Brain microvascular endothelial cell (primary cell): ENCODE data around the gene RABGGTA.

Experiments
- DNase-seq: peaks from one replicate; pipeline ENCODE4 v3.0.0-alpha.2; 2020
- H3K27ac ChIP-seq: fragments of 250-450 bp; sonication (Bioruptor Pico); 2 replicates; pipeline ENCODE4 v1.5.1; 2020; ENCODE audit warnings: mild to moderate bottlenecking, moderate library complexity
- H3K27me3 ChIP-seq: fragments of 250-450 bp; sonication (Bioruptor Pico); replicated peaks from 2 replicates; pipeline ENCODE4 v1.5.1; 2020; ENCODE audit warnings: mild to moderate bottlenecking
- H3K36me3 ChIP-seq: fragments of 250-450 bp; sonication (Bioruptor Pico); replicated peaks from 2 replicates; pipeline ENCODE4 v1.5.1; 2020; ENCODE audit warnings: mild to moderate bottlenecking
- H3K4me3 ChIP-seq: 2 replicates; pipeline ENCODE4 v1.5.1; 2011; ENCODE audit warnings: low read depth, mild to moderate bottlenecking, control low read depth, low read length, moderate library complexity
- in situ Hi-C: cut with HindIII; loops from 2 replicates; pipeline ENCODE4 v1.10.0; 2017; ENCODE audit warnings: low sequenced_read_pairs, low pct_ligation_motif_present
- TF ChIP-seq, protein P1 (sequence below): IDR thresholded peaks from 2 replicates; pipeline ENCODE4 v1.5.1; 2011; ENCODE audit warnings: low read depth, mild to moderate bottlenecking, moderate library complexity, low read length, control low read depth, inconsistent platforms; ENCODE audit errors: missing control alignments

The RABGGTA gene

DNA sequence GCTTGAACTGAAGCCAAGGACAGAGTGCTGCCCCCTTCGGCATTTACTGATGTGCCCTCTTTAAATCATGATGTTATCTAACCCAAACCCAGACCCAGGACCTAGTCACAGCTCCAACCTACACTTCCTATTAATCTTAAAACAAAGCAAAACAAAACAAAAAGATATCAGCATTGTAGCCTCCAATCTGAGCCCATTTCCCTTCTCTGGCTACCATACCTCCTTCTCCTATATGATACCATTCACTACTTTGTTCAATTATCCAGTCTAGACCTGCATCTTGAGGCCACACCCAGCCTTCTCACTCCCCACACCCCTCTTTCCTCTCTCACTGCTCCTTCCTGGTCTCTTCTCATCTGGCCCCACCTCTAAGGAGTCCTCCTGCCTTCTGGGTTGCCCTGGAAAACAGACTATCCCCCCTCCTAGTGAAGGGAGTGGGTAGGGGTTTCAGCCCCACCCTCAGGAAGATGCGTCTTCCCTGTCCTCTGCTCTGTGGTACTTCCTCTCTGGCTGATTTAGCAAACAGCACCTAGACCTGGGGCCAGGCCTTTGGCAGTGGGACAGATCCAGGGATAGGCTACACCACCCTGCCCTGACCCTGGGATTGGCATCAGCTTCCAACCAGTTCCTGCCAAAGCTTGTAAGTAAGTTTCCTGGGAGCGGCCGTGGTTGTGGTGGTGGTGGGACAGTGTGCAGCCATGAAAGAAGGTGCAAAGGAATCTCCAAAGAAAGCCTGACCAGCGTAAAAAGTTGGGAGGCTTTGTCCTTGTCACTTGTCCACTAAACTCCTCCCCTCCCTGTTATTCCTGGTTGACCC is 43.2 kb upstream of the RABGGTA start:
- no peak overlapping the region for H3K4me3 ChIP-seq
- H3K27ac ChIP-seq: no peak overlapping the region
- H3K36me3 ChIP-seq: no peaks in the 10 kb centered on the region
- no peak for DNase-seq
- TF ChIP-seq, protein P1, sequence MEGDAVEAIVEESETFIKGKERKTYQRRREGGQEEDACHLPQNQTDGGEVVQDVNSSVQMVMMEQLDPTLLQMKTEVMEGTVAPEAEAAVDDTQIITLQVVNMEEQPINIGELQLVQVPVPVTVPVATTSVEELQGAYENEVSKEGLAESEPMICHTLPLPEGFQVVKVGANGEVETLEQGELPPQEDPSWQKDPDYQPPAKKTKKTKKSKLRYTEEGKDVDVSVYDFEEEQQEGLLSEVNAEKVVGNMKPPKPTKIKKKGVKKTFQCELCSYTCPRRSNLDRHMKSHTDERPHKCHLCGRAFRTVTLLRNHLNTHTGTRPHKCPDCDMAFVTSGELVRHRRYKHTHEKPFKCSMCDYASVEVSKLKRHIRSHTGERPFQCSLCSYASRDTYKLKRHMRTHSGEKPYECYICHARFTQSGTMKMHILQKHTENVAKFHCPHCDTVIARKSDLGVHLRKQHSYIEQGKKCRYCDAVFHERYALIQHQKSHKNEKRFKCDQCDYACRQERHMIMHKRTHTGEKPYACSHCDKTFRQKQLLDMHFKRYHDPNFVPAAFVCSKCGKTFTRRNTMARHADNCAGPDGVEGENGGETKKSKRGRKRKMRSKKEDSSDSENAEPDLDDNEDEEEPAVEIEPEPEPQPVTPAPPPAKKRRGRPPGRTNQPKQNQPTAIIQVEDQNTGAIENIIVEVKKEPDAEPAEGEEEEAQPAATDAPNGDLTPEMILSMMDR: no peak
- H3K27me3 ChIP-seq: no peaks in the 10 kb centered on the region
- in situ Hi-C loops: no loop called here

DNA sequence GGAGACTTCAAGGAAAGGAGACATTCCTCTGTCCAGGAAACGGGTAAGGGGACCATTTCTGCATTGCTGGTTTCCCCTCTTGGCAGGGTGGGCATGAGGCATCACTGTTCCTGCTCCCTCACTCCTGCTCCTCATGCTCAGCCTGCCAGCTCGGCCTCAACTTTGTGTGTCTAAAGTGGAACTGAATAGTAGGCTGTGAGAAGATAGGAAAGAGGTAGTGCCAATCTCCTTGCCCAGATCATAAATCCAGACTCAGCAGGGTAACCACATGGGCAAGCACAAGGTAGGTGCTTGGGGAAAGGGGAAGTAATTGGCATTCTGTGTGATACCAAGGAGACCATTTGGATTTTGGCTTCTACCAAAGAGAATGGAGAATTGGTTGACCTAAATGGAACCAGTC is 42.5 kb upstream of the RABGGTA start:
- DNase-seq: no peak
- no peak overlapping the region for H3K4me3 ChIP-seq

DNA sequence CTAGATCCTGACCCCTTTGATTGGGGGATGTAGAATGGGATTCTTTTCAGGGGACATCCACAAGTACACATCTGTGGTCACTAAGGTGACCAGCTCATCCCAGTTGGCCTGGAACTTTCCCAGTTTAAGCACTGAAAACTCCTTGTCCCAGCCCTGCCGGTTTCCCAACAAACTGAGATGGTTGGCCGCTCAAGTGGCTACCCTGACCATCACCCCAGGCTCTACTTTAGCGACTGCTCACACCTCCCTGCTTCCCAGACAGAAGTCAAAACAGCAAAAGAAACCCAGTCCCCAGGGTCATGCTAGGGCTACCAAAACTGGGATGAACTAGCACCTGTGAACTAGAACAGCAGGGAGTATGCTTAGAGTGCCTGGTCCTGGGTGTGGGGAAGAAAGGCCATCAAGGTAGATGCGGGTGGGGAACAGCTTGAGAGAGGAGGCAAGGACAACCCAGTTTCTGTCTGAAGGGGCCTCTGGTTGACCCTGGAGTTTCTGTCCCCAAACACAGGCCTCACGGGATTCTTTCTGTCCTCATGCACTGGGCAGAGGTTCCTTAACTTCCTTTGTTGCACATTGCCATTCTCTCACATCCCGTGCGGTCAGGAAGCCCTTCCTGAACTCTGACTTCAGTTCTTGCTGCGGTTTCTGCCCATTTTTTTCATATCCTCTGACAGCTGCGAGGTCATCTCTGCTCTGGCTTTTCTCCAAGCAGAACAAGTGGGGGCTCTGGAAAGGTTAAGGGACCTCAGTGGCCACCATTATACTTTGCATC is 41.5 kb upstream of the RABGGTA start:
- in situ Hi-C loops: no loop called here
- H3K36me3 ChIP-seq: no peaks in the 10 kb centered on the region
- no peak overlapping the region for H3K4me3 ChIP-seq
- H3K27me3 ChIP-seq: no peaks in the 10 kb centered on the region
- DNase-seq: peak; percentile 18
- TF ChIP-seq, protein P1: no peak
- H3K27ac ChIP-seq: no peak overlapping the region

More for the DNA sequence above, 42.5 kb upstream of the RABGGTA start:
- in situ Hi-C loops: no loop called here
- no peaks in the 10 kb centered on the region for H3K27me3 ChIP-seq
- TF ChIP-seq, protein P1: no peak
- no peak overlapping the region for H3K27ac ChIP-seq
- H3K36me3 ChIP-seq: no peaks in the 10 kb centered on the region

DNA sequence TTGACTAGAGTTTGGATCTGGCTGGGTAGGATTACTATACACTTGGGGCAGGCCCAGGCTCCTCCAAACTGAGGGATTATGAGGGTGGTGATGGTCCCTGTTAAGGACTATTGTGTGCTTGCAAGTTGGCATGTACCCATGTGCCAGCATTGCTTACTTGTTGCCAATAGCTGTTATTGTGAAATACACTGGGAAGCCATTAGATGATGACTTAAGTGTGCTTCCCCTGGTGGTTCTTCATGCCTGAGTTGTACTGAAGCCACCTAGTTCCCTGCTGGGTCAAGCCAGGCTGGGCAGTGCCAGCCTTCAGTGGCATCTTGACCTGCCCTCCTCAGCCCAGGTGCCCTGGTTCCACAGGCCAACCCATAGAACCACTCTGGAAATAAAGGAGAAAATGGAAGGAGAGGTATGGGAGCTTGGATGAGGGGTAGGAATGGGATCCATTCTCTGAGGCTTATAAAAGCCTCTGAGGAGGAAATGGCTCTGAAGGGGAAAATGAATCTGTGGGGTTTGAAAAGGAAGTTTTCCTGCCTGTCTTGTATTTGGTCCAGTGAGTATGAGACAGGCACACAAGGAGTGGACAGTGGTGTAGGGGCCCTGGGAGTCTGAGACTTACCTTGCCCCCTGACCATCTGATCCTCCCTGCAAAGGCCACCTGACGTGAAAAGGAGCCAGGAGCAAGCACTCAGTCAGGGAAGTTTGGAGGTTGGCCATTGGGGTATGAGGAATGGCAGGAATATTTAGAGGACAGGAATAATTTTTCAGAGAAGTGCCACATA is 40.6 kb upstream of the RABGGTA start:
- Histone ChIP-seq H3K27ac (no peak overlapping the region), H3K4me3 (no peak overlapping the region), H3K36me3 (no peaks in the 10 kb centered on the region), H3K27me3 (no peaks in the 10 kb centered on the region)
- in situ Hi-C loops: no loop called here
- TF ChIP-seq, protein P1: no peak
- DNase-seq: no peak

DNA sequence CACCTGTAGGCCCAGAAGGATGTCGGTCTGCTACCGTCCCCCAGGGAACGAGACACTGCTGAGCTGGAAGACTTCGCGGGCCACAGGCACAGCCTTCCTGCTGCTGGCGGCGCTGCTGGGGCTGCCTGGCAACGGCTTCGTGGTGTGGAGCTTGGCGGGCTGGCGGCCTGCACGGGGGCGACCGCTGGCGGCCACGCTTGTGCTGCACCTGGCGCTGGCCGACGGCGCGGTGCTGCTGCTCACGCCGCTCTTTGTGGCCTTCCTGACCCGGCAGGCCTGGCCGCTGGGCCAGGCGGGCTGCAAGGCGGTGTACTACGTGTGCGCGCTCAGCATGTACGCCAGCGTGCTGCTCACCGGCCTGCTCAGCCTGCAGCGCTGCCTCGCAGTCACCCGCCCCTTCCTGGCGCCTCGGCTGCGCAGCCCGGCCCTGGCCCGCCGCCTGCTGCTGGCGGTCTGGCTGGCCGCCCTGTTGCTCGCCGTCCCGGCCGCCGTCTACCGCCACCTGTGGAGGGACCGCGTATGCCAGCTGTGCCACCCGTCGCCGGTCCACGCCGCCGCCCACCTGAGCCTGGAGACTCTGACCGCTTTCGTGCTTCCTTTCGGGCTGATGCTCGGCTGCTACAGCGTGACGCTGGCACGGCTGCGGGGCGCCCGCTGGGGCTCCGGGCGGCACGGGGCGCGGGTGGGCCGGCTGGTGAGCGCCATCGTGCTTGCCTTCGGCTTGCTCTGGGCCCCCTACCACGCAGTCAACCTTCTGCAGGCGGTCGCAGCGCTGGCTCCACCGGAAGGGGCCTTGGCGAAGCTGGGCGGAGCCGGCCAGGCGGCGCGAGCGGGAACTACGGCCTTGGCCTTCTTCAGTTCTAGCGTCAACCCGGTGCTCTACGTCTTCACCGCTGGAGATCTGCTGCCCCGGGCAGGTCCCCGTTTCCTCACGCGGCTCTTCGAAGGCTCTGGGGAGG is 39.5 kb upstream of the RABGGTA start, which contains the start of gene LTB4R:
Gene LTB4R (plus strand): TSS at position 857 of the 959 bp plus-strand sequence. CDS start 4,150 bp downstream, outside the sequence.
- in situ Hi-C loops: no loop called here

More for the DNA sequence above, 39.5 kb upstream of the RABGGTA start, which contains the start of gene LTB4R:
- no peak within 1 kb of the TSS for H3K27ac ChIP-seq
- peak; percentile 36 for DNase-seq
- no peaks in the 10 kb centered on the region for H3K27me3 ChIP-seq
- TF ChIP-seq, protein P1: peak; percentile 10
- peaks cover 7% of the 10 kb centered on the region for H3K36me3 ChIP-seq
- peak within 1 kb of the TSS; percentile 45 for H3K4me3 ChIP-seq
